GM12878 (cell line): ENCODE data around the gene DHCR24.

ENCODE experiments used
- BRCA1 ChIP-seq: IDR thresholded peaks from 2 replicates; pipeline ENCODE4 v1.6.1; 2011; ENCODE audit warnings: low read depth, low read length, improper control_type of control experiment
- CTCF ChIP-seq, 3 experiments: IDR thresholded peaks in 2 of 3; conservative IDR thresholded peaks in 1 of 3; 2 replicates each; pipeline ENCODE4 v1.5.1; 2011; ENCODE audit warnings: low read depth in 3 of 3, low read length in 3 of 3, mild to moderate bottlenecking in 3 of 3, control low read depth in 2 of 3, moderate library complexity in 2 of 3, inconsistent platforms in 1 of 3, mixed read lengths in 1 of 3; ENCODE audit not compliant: control insufficient read depth in 2 of 3, insufficient read depth in 1 of 3; ENCODE audit errors: extremely low read depth in 1 of 3
- E4F1 ChIP-seq: fragments of 450-650 bp; IDR thresholded peaks from 2 replicates; pipeline ENCODE4 v1.6.1; 2018; ENCODE audit warnings: borderline replicate concordance, mild to moderate bottlenecking; ENCODE audit not compliant: partially characterized antibody
- POLR2AphosphoS2 ChIP-seq: IDR thresholded peaks from 2 replicates; pipeline ENCODE4 v1.6.1; 2011; ENCODE audit warnings: low read depth, mild to moderate bottlenecking, low read length, improper control_type of control experiment, moderate library complexity
- REST ChIP-seq: IDR thresholded peaks from 2 replicates; pipeline ENCODE4 v1.6.1; 2012; ENCODE audit warnings: mild to moderate bottlenecking, low read depth, low read length

GRCh38 chr1:54864460-54865208, 22.4 kb downstream of the DHCR24 start:
- TF ChIP-seq CTCF (IDR thresholded peaks at IDR 0.05 in 2 of 3, conservative IDR thresholded peaks at IDR 0.05 in 1 of 3; ENCODE audit: control insufficient read depth in 2 of 3, extremely low read depth in 1 of 3, insufficient read depth in 1 of 3, low read depth in 3 of 3, low read length in 3 of 3) (no peak), BRCA1 (no peak), REST (no peak), POLR2AphosphoS2 (no peak), E4F1 (no peak)
